ENCODE data around the gene CPM.

DNA sequence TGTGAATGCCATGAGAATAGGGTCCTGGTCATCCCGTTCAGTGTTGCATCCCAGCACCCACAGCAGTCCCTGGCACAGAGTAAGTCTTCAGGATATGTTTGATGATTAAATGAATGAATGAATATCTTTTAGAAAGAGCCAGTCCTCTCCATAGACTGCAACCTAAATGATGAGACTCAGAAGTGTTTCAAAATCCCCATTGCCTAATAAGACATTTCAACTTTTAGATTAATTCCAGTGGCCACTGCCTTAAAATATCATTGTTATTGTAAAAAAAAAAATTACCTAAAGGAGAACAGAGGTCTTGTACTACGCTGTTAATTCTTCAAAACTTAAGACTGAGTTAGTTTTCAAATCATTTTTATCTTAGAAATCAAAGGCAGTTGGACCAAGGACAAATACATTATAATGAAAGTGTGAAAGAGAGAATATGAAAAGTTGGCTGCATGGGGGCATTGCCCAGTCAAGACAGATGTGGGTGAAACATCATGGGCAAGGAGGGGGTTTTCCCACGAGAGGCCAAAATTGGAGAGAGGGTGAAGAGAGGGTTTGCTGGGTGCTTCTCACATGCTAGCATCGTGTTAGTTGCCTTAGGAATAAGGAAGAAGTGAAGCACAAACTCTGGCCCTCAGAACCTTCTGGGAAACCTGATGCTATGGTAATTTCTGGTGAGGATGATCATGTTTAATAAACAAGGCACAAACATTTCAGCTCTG is 26.3 kb upstream of the CPM start:
- TF ChIP-seq, protein P1, sequence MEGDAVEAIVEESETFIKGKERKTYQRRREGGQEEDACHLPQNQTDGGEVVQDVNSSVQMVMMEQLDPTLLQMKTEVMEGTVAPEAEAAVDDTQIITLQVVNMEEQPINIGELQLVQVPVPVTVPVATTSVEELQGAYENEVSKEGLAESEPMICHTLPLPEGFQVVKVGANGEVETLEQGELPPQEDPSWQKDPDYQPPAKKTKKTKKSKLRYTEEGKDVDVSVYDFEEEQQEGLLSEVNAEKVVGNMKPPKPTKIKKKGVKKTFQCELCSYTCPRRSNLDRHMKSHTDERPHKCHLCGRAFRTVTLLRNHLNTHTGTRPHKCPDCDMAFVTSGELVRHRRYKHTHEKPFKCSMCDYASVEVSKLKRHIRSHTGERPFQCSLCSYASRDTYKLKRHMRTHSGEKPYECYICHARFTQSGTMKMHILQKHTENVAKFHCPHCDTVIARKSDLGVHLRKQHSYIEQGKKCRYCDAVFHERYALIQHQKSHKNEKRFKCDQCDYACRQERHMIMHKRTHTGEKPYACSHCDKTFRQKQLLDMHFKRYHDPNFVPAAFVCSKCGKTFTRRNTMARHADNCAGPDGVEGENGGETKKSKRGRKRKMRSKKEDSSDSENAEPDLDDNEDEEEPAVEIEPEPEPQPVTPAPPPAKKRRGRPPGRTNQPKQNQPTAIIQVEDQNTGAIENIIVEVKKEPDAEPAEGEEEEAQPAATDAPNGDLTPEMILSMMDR (conservative IDR thresholded peaks at IDR 0.05; ENCODE audit: low read length) = no peak
- no peak for TF ChIP-seq EZH2phosphoT487 (IDR thresholded peaks at IDR 0.05; ENCODE audit: borderline replicate concordance)

Data from Loucy (cell line).